Hematopoietic multipotent progenitor cell (in vitro differentiated cells): Measurements from ENCODE around the gene VEGFB. TPM values are rescaled to one million over a fixed set of nuclear protein-coding genes. Genes with fewer than 3 reads are reported as not detected.

Experiments used
- DNase-seq, 3 donors: peaks; one replicate each; pipeline ENCODE4 v3.0.0-alpha.2; 2011 to 2015; ENCODE audit warnings: low read depth in 2 of 3, low spot score in 2 of 3
- total RNA-seq: library from RNA; depleted of rRNA; stranded (reverse); fragments of >200 nt; gene quantifications from one replicate; pipeline ENCODE4 v1.2.3, GENCODE V29; 2012

The VEGFB gene
- total RNA-seq, 1 donor = 15.9 TPM

GRCh38 chr11:64258946-64259532 lies 24.7 kb downstream of the VEGFB start:
- DNase-seq = no peak

GRCh38 chr11:64259533-64260067 lies 25.2 kb downstream of the VEGFB start:
- DNase-seq = no peak

GRCh38 chr11:64260147-64260708 lies 25.8 kb downstream of the VEGFB start:
- no peak for DNase-seq

GRCh38 chr11:64261556-64262080 lies 27.2 kb downstream of the VEGFB start:
- no peak for DNase-seq

- DNase-seq = no peak
Observed at GRCh38 chr11:64262271-64263002, 28.1 kb downstream of the VEGFB start.

GRCh38 chr11:64263021-64263946 lies 28.9 kb downstream of the VEGFB start:
- no peak for DNase-seq

GRCh38 chr11:64263947-64264317 lies 29.5 kb downstream of the VEGFB start:
- no peak for DNase-seq

- DNase-seq = no peak
Observed at GRCh38 chr11:64264371-64264852, 30.0 kb downstream of the VEGFB start.

- DNase-seq = no peak
Observed at GRCh38 chr11:64265176-64266160, 31.1 kb downstream of the VEGFB start.

- no peak for DNase-seq
Observed at GRCh38 chr11:64266339-64266738, 32.0 kb downstream of the VEGFB start.

- no peak for DNase-seq
Observed at GRCh38 chr11:64267207-64267945, 33.0 kb downstream of the VEGFB start.

- no peak for DNase-seq
Observed at GRCh38 chr11:64268025-64268892, 33.9 kb downstream of the VEGFB start.

- DNase-seq = no peak
Observed at GRCh38 chr11:64268893-64269539, 34.6 kb downstream of the VEGFB start.

GRCh38 chr11:64269540-64270220 lies 35.3 kb downstream of the VEGFB start:
- DNase-seq = peak; percentile 91 to 98 (median 97)

- no peak for DNase-seq
Observed at GRCh38 chr11:64275031-64275800, 40.8 kb downstream of the VEGFB start.

- no peak for DNase-seq
Observed at GRCh38 chr11:64275841-64276240, 41.5 kb downstream of the VEGFB start.
